ENCODE results near the gene PSAP.

The PSAP gene

DNA sequence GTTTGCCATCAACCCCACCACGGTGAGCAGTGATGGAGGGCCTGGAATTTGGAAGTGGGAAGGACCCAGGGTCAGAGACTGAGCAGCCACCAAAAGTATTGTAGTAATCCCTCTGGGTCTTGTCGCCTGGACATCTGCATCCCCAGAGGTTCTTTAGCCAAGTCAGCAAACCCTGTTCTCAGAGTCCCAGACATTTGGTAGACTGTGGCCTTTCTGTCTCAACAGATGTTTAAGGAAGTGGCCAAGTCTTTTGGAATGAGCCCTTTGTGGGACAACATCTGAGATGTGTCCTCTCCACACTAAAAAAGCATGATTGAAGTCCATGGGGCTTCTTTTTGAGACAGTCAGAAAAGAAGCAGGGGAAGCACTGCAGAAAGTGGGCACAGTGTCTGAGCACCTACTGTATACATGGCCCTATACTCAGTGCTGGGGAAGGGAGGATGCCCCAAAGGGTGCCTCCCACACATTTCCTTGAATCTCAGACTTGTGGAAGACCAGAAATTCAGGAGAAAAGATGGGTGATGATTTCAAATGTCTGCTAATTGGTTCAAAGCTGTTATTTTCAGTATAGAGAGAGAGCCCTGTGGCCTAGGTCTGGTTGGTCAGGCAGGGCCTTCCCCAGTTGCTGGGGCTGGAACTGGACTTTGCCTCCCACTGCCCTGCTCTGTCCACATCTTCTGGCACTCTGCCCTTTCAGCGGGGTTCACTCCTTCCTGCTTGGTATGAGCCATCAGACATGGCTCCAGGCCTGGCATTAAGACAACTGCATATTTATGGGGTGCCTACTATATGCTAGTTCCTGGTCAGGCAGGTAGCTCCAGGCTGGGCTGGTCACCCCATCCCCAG lies 51.2 kb downstream of the PSAP start:
- no peak for TF ChIP-seq CTCF (conservative IDR thresholded peaks at IDR 0.05; ENCODE audit: low read length)
- TF ChIP-seq EZH2phosphoT487 (IDR thresholded peaks at IDR 0.05; ENCODE audit: borderline replicate concordance) = no peak
- no peaks in the 10 kb centered on the region for H3K27me3 ChIP-seq (ENCODE audit: insufficient read depth, low read length, poor library complexity, severe bottlenecking)
- no peak overlapping the region for H3K4me3 ChIP-seq (ENCODE audit: low read length, poor library complexity, severe bottlenecking)
- H3K9me2 ChIP-seq (replicated peaks; ENCODE audit: low read depth, low read length) = no peaks in the 10 kb centered on the region
- H4K20me1 ChIP-seq (ENCODE audit: insufficient read depth, low read length, poor library complexity, severe bottlenecking) = no peaks in the 10 kb centered on the region
- no peaks in the 10 kb centered on the region for H3F3A ChIP-seq (ENCODE audit: low read depth)
- H3K4me2 ChIP-seq (ENCODE audit: low read depth, low read length, poor library complexity, severe bottlenecking) = no peak overlapping the region
- H3K4me1 ChIP-seq (ENCODE audit: insufficient read depth, low read length, poor library complexity, severe bottlenecking) = peaks cover 5% of the 10 kb centered on the region
- H3K9me3 ChIP-seq (ENCODE audit: insufficient read depth, low read depth, low read length) = no peaks in the 10 kb centered on the region
- no peaks in the 10 kb centered on the region for H3K79me2 ChIP-seq (ENCODE audit: insufficient read depth, low read length)
- H2AFZ ChIP-seq (ENCODE audit: low read length) = no peak overlapping the region
- H3K36me3 ChIP-seq (ENCODE audit: insufficient read depth, low read length) = no peaks in the 10 kb centered on the region
- no peak overlapping the region for H3K9ac ChIP-seq (ENCODE audit: low read depth, low read length, poor library complexity, severe bottlenecking)

DNA sequence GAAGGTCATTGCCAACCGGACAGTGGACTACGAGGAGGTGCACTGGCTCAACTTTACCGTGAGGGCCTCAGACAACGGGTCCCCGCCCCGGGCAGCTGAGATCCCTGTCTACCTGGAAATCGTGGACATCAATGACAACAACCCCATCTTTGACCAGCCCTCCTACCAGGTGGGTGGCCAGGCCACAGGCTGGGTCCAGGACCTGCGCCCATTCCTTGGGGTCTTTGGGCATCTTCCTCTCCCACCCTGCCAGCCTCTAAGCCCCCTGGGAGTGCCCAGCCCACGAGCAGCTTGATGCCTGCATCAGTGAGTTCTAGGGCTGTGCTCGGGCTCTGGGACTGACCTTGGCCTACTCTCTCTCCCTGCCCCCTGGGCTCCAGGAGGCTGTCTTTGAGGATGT lies 51.9 kb downstream of the PSAP start:
- no peaks in the 10 kb centered on the region for H3K9me2 ChIP-seq (replicated peaks; ENCODE audit: low read depth, low read length)
- no peak for TF ChIP-seq CTCF (conservative IDR thresholded peaks at IDR 0.05; ENCODE audit: low read length)
- no peak for TF ChIP-seq EZH2phosphoT487 (IDR thresholded peaks at IDR 0.05; ENCODE audit: borderline replicate concordance)
- H3K4me3 ChIP-seq (ENCODE audit: low read length, poor library complexity, severe bottlenecking) = no peak overlapping the region
- H3K4me1 ChIP-seq (ENCODE audit: insufficient read depth, low read length, poor library complexity, severe bottlenecking) = peaks cover 5% of the 10 kb centered on the region
- H3K79me2 ChIP-seq (ENCODE audit: insufficient read depth, low read length) = no peaks in the 10 kb centered on the region
- H3K9ac ChIP-seq (ENCODE audit: low read depth, low read length, poor library complexity, severe bottlenecking) = no peak overlapping the region
- no peaks in the 10 kb centered on the region for H3K27me3 ChIP-seq (ENCODE audit: insufficient read depth, low read length, poor library complexity, severe bottlenecking)
- H3K4me2 ChIP-seq (ENCODE audit: low read depth, low read length, poor library complexity, severe bottlenecking) = no peak overlapping the region
- H2AFZ ChIP-seq (ENCODE audit: low read length) = no peak overlapping the region
- no peaks in the 10 kb centered on the region for H4K20me1 ChIP-seq (ENCODE audit: insufficient read depth, low read length, poor library complexity, severe bottlenecking)
- no peaks in the 10 kb centered on the region for H3F3A ChIP-seq (ENCODE audit: low read depth)
- H3K9me3 ChIP-seq (ENCODE audit: insufficient read depth, low read depth, low read length) = no peaks in the 10 kb centered on the region
- H3K36me3 ChIP-seq (ENCODE audit: insufficient read depth, low read length) = no peaks in the 10 kb centered on the region

DNA sequence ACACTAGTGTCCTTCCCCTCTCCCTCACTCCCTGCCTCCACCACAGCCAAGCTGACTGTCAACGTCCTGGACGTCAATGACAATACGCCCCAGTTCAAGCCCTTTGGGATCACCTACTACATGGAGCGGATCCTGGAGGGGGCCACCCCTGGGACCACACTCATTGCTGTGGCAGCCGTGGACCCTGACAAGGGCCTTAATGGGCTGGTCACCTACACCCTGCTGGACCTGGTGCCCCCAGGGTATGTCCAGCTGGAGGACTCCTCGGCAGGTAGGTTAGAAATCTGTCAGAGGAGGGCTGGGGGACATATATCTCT lies 52.8 kb downstream of the PSAP start:
- Histone ChIP-seq H3K79me2 (ENCODE audit: insufficient read depth, low read length) (no peaks in the 10 kb centered on the region), H3K9ac (ENCODE audit: low read depth, low read length, poor library complexity, severe bottlenecking) (no peak overlapping the region), H3F3A (ENCODE audit: low read depth) (no peaks in the 10 kb centered on the region), H3K4me2 (ENCODE audit: low read depth, low read length, poor library complexity, severe bottlenecking) (no peak overlapping the region), H3K4me3 (ENCODE audit: low read length, poor library complexity, severe bottlenecking) (no peak overlapping the region), H3K4me1 (ENCODE audit: insufficient read depth, low read length, poor library complexity, severe bottlenecking) (peaks cover 5% of the 10 kb centered on the region), H2AFZ (ENCODE audit: low read length) (no peak overlapping the region), H3K9me3 (ENCODE audit: insufficient read depth, low read depth, low read length) (no peaks in the 10 kb centered on the region), H3K9me2 (replicated peaks; ENCODE audit: low read depth, low read length) (no peaks in the 10 kb centered on the region), H4K20me1 (ENCODE audit: insufficient read depth, low read length, poor library complexity, severe bottlenecking) (no peaks in the 10 kb centered on the region), H3K36me3 (ENCODE audit: insufficient read depth, low read length) (no peaks in the 10 kb centered on the region), H3K27me3 (ENCODE audit: insufficient read depth, low read length, poor library complexity, severe bottlenecking) (no peaks in the 10 kb centered on the region)
- TF ChIP-seq CTCF (conservative IDR thresholded peaks at IDR 0.05; ENCODE audit: low read length) = no peak
- no peak for TF ChIP-seq EZH2phosphoT487 (IDR thresholded peaks at IDR 0.05; ENCODE audit: borderline replicate concordance)
